Endothelial cell of umbilical vein (primary cell): Measurements from ENCODE around the gene NDUFS8. TPM values are rescaled to one million over a fixed set of nuclear protein-coding genes. Genes with fewer than 3 reads are reported as not detected.
A peak's percentile ranks its signal among the peaks of the same experiment; 100 is the strongest.

Source experiments
- BruUV-seq: library from RNA; stranded (reverse); fragments of 400-500 nt; replicated peaks from 2 replicates; lab custom pipeline; 2021; lab: Mats Ljungman, UMichigan
- CTCF ChIA-PET: fragments of 300-600, 350-600 bp; sonication (Branson Sonifier 250); formaldehyde crosslinking; loops from one replicate; lab custom pipeline; 2021; ENCODE audit warnings: antibody characterized with exemption, inconsistent platforms; lab: Charles Lee
- POLR2A ChIA-PET: fragments of 300-600, 350-600 bp; sonication (Branson Sonifier 250); formaldehyde crosslinking; loops from one replicate; lab custom pipeline; 2021; ENCODE audit warnings: antibody characterized with exemption, inconsistent platforms; lab: Charles Lee
- DNase-seq: peaks from one replicate; pipeline ENCODE4 v3.0.0-alpha.2; 2011; ENCODE audit warnings: low read depth, low spot score
- FAIRE-seq: peaks from 2 replicates; lab custom pipeline; 2011; peaks lifted over from hg19 to GRCh38; lab: Jason Lieb, UNC
- H2AFZ ChIP-seq: 2 replicates; pipeline ENCODE4 v1.6.0; 2012; ENCODE audit warnings: low read depth, low read length, control low read depth, inconsistent platforms
- H3K27ac ChIP-seq: 2 replicates; pipeline ENCODE4 v1.5.1; 2011; ENCODE audit warnings: low read depth, mild to moderate bottlenecking, control low read depth, low read length, moderate library complexity; ENCODE audit not compliant: insufficient read depth
- H3K27me3 ChIP-seq, 2 experiments: 2 replicates each; pipeline versions ENCODE4 v1.6.0 to v1.6.1; 2011; ENCODE audit warnings: low read length in 2 of 2, mixed read lengths in 1 of 2; ENCODE audit not compliant: control insufficient read depth in 2 of 2, insufficient read depth in 2 of 2
- H3K36me3 ChIP-seq, 2 experiments: 2 replicates in 1 of 2; 3 replicates in 1 of 2; pipeline ENCODE4 v1.5.1; 2011; ENCODE audit warnings: low read length in 2 of 2, mild to moderate bottlenecking in 1 of 2, moderate library complexity in 1 of 2; ENCODE audit not compliant: control insufficient read depth in 2 of 2, insufficient read depth in 2 of 2; ENCODE audit errors: extremely low read depth in 1 of 2
- H3K4me1 ChIP-seq: 3 replicates; pipeline ENCODE4 v1.5.1; 2011; ENCODE audit warnings: mild to moderate bottlenecking, low read length; ENCODE audit not compliant: control insufficient read depth, insufficient read depth; ENCODE audit errors: extremely low read depth
- H3K4me2 ChIP-seq: 2 replicates; pipeline ENCODE4 v1.6.1; 2011; ENCODE audit warnings: low read length, control low read depth, mixed read lengths; ENCODE audit not compliant: insufficient read depth
- H3K4me3 ChIP-seq, 3 experiments: fragments of 200-600 bp in 1 of 3; sonication (generic), shearing (Covaris generic) in 1 of 3; replicated peaks in 1 of 3; 2 replicates each; pipeline ENCODE4 v1.5.1; 2011 to 2016; ENCODE audit warnings: control low read depth in 3 of 3, low read length in 3 of 3, mild to moderate bottlenecking in 2 of 3, inconsistent platforms in 1 of 3, low read depth in 1 of 3, moderate library complexity in 1 of 3; ENCODE audit not compliant: insufficient read depth in 1 of 3
- H3K79me2 ChIP-seq: 2 replicates; pipeline ENCODE4 v1.6.0; 2012; ENCODE audit warnings: low read length, inconsistent platforms; ENCODE audit not compliant: control insufficient read depth, insufficient read depth
- H3K9ac ChIP-seq: replicated peaks from 2 replicates; pipeline ENCODE3; 2011; ENCODE audit warnings: low read length, control low read depth; ENCODE audit not compliant: insufficient read depth; ENCODE audit errors: extremely low read depth
- H3K9me1 ChIP-seq: replicated peaks from 3 replicates; pipeline ENCODE4 v1.6.0; 2011; ENCODE audit warnings: mild to moderate bottlenecking, low read length; ENCODE audit not compliant: control insufficient read depth, insufficient read depth; ENCODE audit errors: extremely low read depth
- H3K9me3 ChIP-seq: replicated peaks from 2 replicates; pipeline ENCODE4 v1.5.1; 2012; ENCODE audit warnings: low read length, inconsistent platforms; ENCODE audit not compliant: control insufficient read depth, insufficient read depth
- H4K20me1 ChIP-seq: replicated peaks from 2 replicates; pipeline ENCODE3; 2011; ENCODE audit warnings: mild to moderate bottlenecking, low read length; ENCODE audit not compliant: control insufficient read depth, insufficient read depth; ENCODE audit errors: extremely low read depth
- CTCF ChIP-seq, 2 donors: IDR thresholded peaks; 1 replicate in 1 of 2; 2 replicates in 1 of 2; pipeline ENCODE4 v1.5.1; 2011; ENCODE audit warnings: low read length in 2 of 2, mild to moderate bottlenecking in 2 of 2, moderate library complexity in 2 of 2, control low read depth in 1 of 2, inconsistent platforms in 1 of 2, low read depth in 1 of 2; ENCODE audit not compliant: insufficient read depth in 1 of 2; ENCODE audit errors: extremely low read depth in 1 of 2
- EZH2 ChIP-seq: IDR thresholded peaks from 2 replicates; pipeline ENCODE4 v1.6.1; 2012; ENCODE audit warnings: borderline replicate concordance, low read depth, mild to moderate bottlenecking, moderate library complexity, low read length, inconsistent platforms; ENCODE audit not compliant: severe bottlenecking
- FOS ChIP-seq: IDR thresholded peaks from 2 replicates; pipeline ENCODE4 v1.6.1; 2011; ENCODE audit warnings: mild to moderate bottlenecking, low read length, moderate library complexity, borderline replicate concordance; ENCODE audit not compliant: insufficient read depth
- GATA2 ChIP-seq: IDR thresholded peaks from 2 replicates; pipeline ENCODE4 v1.7.0; 2011; ENCODE audit warnings: low read depth, mild to moderate bottlenecking, moderate library complexity, mixed read lengths, low read length; ENCODE audit not compliant: insufficient read length, insufficient read depth
- JUN ChIP-seq: IDR thresholded peaks from 2 replicates; pipeline ENCODE4 v1.6.1; 2011; ENCODE audit warnings: borderline replicate concordance, low read depth; ENCODE audit not compliant: insufficient read length, insufficient read depth
- MAX ChIP-seq: IDR thresholded peaks from 2 replicates; pipeline ENCODE4 v1.6.1; 2011; ENCODE audit not compliant: insufficient read depth, insufficient read length
- MYC ChIP-seq: IDR thresholded peaks from one replicate; pipeline ENCODE4 v1.6.1; 2011; ENCODE audit warnings: mild to moderate bottlenecking, low read depth, low read length
- POLR2A ChIP-seq: IDR thresholded peaks from 2 replicates; pipeline ENCODE4 v1.6.1; 2012; ENCODE audit warnings: low read depth, mild to moderate bottlenecking, control low read depth, low read length
- POLR2AphosphoS5 ChIP-seq: IDR thresholded peaks from 2 replicates; pipeline ENCODE4 v1.6.1; 2012; ENCODE audit warnings: low read depth, mild to moderate bottlenecking, control low read depth, low read length, moderate library complexity; ENCODE audit not compliant: insufficient read depth
- dilution Hi-C: fragments of 300-500 bp; cut with MboI; formaldehyde crosslinking; loops from one replicate; pipeline ENCODE4 v1.15.0; 2019; ENCODE audit warnings: low sequenced_read_pairs; ENCODE audit not compliant: extremely low pct_ligation_motif_present
- intact Hi-C: fragments of 100-400 bp; cut with micrococcal nuclease; formaldehyde crosslinking; loops from one replicate; pipeline ENCODE4 v1.10.0; 2022
- polyA plus RNA-seq, 4 experiments: library from polyadenylated mRNA; depleted of rRNA in 3 of 4; stranded (reverse) in 3 of 4; unstranded in 1 of 4; fragments of >200 nt; gene quantifications; 2 replicates each; pipeline versions ENCODE4 v1.2.1 to v1.2.3, GENCODE V29; 2011 to 2012; ENCODE audit warnings: missing spikeins in 1 of 4
- total RNA-seq: library from RNA; stranded (reverse); gene quantifications from 2 replicates; pipeline ENCODE4 v1.2.3, GENCODE V29; 2021

NDUFS8 gene
- total and polyA plus RNA-seq, 2 donors (not counting 3 experiments of a cell fraction or from before 2014, with no cell fraction given), result 166 to 170 TPM

- Histone ChIP-seq H3K27ac (peak overlapping the region; percentile 62), H3K4me1 (peaks cover 9% of the 10 kb centered on the region), H3K4me2 (no peak overlapping the region), H3K27me3 (no peaks in the 10 kb centered on the region), H3K79me2 (no peaks in the 10 kb centered on the region), H3K9me3 (no peaks in the 10 kb centered on the region), H3K9ac (no peak overlapping the region), H3K36me3 (no peaks in the 10 kb centered on the region), H3K4me3 (no peak overlapping the region), H3K9me1 (no peaks in the 10 kb centered on the region), H4K20me1 (no peaks in the 10 kb centered on the region), H2AFZ (peak overlapping the region; percentile 77)
- POLR2A ChIA-PET, result no interaction called here
- no peak for DNase-seq
- dilution Hi-C loops (no loop called here), intact Hi-C loops (no loop called here)
- FAIRE-seq, result no peak
- CTCF ChIA-PET, result interaction anchor here (1.0 to 1.2 kb wide), 2 partner anchors 9 to 50 kb away, joined by 3 to 4 read pairs; no protein-coding TSS in a partner anchor
- BruUV-seq, result no TSS peak
- no peak for TF ChIP-seq EZH2
- no peak for TF ChIP-seq CTCF (IDR thresholded peaks at IDR 0.05; ENCODE audit: extremely low read depth in 1 of 2, insufficient read depth in 1 of 2, low read depth in 1 of 2, low read length in 2 of 2)
- TF ChIP-seq POLR2A, result no peak
- no peak for TF ChIP-seq FOS
- TF ChIP-seq MAX, result no peak
- TF ChIP-seq GATA2, result no peak
- no peak for TF ChIP-seq POLR2AphosphoS5
- TF ChIP-seq JUN, result no peak
- TF ChIP-seq MYC, result no peak
These were observed 15.5 kb upstream of the NDUFS8 start for GRCh38 chr11:68014947-68015447.
